DND-41 (cell line): ENCODE results near the gene TSEN15.

ENCODE experiments used
- CTCF ChIP-seq: IDR thresholded peaks from 2 replicates; pipeline ENCODE4 v1.5.1; 2012; ENCODE audit warnings: borderline replicate concordance, low read length, moderate library complexity, mild to moderate bottlenecking; ENCODE audit not compliant: poor library complexity, severe bottlenecking; ENCODE audit errors: extremely low read depth
- EZH2 ChIP-seq: IDR thresholded peaks from 3 replicates; pipeline ENCODE4 v1.6.1; 2012; ENCODE audit warnings: borderline replicate concordance, low read depth, mild to moderate bottlenecking, moderate library complexity, low read length, inconsistent platforms; ENCODE audit not compliant: severe bottlenecking

GRCh38 chr1:184002071-184002470 is 49.5 kb upstream of the TSEN15 start:
- TF ChIP-seq CTCF (no peak), EZH2 (no peak)
